Ramos (cell line): Measurements from ENCODE around the gene ZFAND2A.
"Not testable (repeated sequence)": the region's sequence is repeated elsewhere in the genome, so short reads cannot be mapped to it uniquely, and the experiment has no call there.

Experiments
- in situ Hi-C: fragments of 300-500 bp; cut with MboI; formaldehyde crosslinking; loops from one replicate; pipeline ENCODE4 v1.14.3; 2022; ENCODE audit warnings: low sequenced_read_pairs; ENCODE audit not compliant: unreplicated experiment

ZFAND2A gene

GRCh38 chr7:1155818-1156781 lies 3.9 kb downstream of the ZFAND2A start:
- in situ Hi-C loops: not testable (repeated sequence)

GRCh38 chr7:1154172-1154739 lies 5.7 kb downstream of the ZFAND2A start:
- in situ Hi-C loops: no loop called here

- in situ Hi-C loops: no loop called here
These were observed 7.5 kb downstream of the ZFAND2A start for GRCh38 chr7:1152492-1152891.

GRCh38 chr7:1151653-1152425 lies 8.2 kb downstream of the ZFAND2A start:
- in situ Hi-C loops: no loop called here

- in situ Hi-C loops: no loop called here
These were observed 8.8 kb downstream of the ZFAND2A start for GRCh38 chr7:1151156-1151555.

- in situ Hi-C loops: no loop called here
These were observed 9.5 kb downstream of the ZFAND2A start for GRCh38 chr7:1150400-1151002.

GRCh38 chr7:1149351-1149794 lies 10.6 kb downstream of the ZFAND2A start:
- in situ Hi-C loops: no loop called here

GRCh38 chr7:1147873-1148272 lies 12.1 kb downstream of the ZFAND2A start:
- in situ Hi-C loops: not testable (repeated sequence)

GRCh38 chr7:1144269-1144771 lies 15.7 kb downstream of the ZFAND2A start:
- in situ Hi-C loops: no loop called here

GRCh38 chr7:1143031-1143430 lies 17.0 kb downstream of the ZFAND2A start:
- in situ Hi-C loops: not testable (repeated sequence)

GRCh38 chr7:1142051-1142635 lies 17.9 kb downstream of the ZFAND2A start:
- in situ Hi-C loops: no loop called here

GRCh38 chr7:1141651-1142050 lies 18.3 kb downstream of the ZFAND2A start:
- in situ Hi-C loops: no loop called here

- in situ Hi-C loops: no loop called here
These were observed 19.4 kb downstream of the ZFAND2A start for GRCh38 chr7:1140476-1141104.

- in situ Hi-C loops: no loop called here
These were observed 22.4 kb downstream of the ZFAND2A start for GRCh38 chr7:1137517-1138167.

GRCh38 chr7:1136841-1137516 lies 23.0 kb downstream of the ZFAND2A start:
- in situ Hi-C loops: no loop called here

GRCh38 chr7:1134951-1135350 lies 25.0 kb downstream of the ZFAND2A start:
- in situ Hi-C loops: no loop called here

- in situ Hi-C loops: no loop called here
These were observed 28.3 kb downstream of the ZFAND2A start for GRCh38 chr7:1131471-1132265.
